GM19438 (cell line): ENCODE data around the gene FERMT2.
"Not testable (repeated sequence)": the region's sequence is repeated elsewhere in the genome, so short reads cannot be mapped to it uniquely, and the experiment has no call there.

Source experiments
- ATAC-seq: cut with Tn5 transposase; IDR thresholded peaks from one replicate; pipeline ENCODE4 v1.9.1; 2021; ENCODE audit warnings: low read depth; ENCODE audit not compliant: unreplicated experiment

Gene FERMT2

DNA sequence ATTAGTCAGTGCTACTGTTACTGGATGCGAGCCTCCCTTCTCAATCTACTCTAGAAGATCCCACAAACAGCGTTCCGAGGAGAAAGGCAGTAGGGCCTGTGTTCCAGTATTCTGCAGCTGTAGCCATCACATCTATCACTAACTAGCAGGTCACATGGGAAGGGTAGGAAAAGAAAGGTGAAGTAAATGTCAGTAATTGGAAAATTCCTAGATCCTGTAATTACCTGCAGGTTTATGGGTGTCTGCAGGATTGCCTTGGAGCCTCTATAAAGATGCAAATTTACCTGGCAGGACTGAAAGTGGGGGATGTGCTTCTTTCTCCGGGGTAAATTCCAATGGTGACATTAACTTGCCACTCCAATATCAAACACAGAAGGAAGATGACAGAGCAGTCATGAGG, 77.8 kb downstream of the FERMT2 start:
- ATAC-seq: no peak

DNA sequence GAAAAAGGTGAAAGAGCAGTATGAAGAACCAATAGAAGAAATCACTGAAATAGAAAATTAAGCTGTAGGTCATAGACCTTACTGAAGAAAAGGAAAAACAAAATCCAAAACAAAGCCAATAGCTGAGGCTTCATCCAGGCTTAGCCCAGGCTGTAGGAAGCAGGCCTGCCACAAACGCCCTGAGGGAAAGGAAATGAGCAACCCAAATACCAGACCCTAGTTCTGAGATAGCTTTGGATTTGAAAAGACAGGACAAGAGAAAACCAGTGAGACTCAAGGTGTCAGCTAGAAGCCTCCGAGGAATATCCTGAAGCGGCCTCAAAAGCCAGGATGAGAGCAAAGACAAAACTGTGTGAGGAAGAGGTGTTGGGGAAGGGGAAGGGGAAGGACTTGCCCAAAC, 79.2 kb downstream of the FERMT2 start:
- no peak for ATAC-seq

DNA sequence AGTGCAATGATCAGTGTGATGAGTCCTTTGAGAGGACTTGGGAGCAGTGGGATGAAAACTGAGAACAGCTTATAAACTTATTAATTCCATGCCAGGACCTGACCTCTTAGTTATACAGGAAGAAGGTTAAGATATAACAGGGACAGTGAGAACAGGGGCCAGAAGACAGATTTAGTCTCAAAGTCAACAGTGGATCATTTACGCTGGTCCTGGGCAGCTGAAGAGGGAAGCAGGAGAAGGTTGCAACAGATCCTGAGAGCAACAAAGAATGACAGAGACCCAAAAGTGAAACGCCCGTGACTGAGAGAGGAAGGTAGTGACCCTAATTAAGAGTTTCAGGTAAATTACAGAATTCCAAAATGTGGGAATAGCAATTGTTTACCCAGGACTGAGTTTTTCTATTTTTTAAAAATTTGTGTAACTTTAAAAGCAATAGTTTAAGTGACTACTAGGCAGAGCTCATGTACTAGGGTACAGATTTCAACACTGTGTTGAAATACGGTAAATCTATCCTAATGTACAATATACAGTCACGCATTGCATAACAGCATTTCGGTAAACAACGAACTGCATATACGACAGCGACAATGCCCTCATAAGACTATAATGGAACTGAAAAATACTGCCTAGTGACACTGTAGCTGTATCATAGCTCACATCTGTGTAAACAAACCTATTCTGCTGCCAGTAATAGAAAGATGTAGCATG, 81.8 kb downstream of the FERMT2 start:
- no peak for ATAC-seq

DNA sequence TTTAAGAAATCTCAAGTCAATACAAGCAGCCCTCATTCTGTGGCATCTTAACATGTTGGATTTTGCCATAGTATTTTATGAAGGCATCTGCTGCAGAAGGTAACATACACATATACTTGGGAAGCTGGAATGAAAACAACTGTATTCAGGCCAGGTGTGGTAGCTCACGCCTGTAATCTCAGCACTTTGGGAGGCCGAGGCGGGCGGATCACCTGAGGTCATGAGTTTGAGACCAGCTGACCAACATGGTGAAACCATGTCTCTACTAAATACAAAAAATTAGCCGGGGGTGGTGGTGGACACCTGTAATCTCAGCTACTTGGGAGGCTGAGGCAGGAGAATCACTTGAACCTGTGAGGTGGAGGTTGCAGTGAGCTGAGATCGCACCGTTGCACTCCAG, 86.0 kb downstream of the FERMT2 start:
- ATAC-seq: not testable (repeated sequence)

DNA sequence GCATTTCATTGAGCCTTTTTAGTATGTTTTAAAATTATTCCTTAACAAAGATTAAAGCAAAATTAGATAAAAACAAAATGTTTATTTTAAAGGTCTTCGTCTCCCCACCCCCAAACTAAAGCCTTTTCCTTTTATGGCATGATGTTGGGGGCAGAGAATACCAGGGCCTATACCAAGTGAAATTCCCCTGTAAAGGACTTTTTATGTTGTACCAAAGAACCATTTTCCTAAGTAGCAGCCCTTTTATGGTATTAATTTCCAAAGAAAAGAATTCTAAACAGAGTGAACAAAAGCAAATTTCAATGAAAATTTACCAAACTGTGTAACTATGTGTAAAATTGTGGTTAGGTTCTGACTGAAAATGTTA, 87.5 kb downstream of the FERMT2 start:
- no peak for ATAC-seq

DNA sequence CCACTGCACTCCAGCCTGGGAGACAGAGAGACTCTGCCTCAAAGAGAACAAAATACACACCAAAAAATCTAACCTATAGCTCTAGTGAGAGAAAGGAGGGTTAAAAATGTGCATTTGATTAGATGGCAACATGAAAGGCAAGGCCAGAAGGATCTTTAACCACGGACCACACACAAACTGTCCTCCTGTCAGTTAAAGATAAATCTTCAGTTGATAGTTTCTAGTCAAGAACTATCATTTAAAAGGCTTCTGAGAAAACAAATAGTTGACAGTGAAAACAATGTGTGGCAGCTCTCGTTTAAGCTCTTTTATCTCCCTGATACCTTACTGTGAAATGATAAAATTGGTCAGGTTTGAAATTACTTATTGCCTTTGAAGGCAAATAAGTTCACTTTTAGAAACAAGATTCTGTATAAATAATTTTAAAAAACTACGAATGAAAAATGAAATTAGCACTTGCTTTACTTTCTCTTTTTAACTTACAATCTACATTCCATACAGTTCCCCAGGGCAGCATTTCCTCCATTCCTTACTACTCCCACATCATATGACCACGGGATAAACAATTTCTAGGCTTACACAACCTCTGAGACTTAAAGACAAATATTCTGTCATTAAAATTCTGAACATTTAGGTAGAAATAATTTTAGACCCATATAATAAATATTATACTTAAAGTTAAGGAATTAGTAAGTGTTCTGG, 88.1 kb downstream of the FERMT2 start:
- ATAC-seq: no peak

DNA sequence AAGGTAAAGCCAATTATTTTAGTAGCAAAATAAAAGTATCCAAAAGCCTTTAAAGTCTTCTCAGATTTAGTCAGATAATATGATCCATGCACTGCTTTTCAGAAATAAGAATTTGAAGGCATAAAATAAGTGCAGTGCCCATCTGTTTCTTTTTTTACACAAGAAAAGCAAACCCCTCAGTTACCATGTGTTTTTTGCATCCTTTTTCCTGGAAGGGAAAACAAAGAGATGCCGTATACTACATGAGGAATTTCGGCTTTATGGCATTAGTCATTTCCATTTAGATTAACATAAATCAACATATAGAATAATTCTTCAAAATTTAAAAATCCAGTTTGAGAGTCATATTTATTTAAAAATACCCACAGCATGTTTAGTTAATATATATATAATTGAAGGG, 89.4 kb downstream of the FERMT2 start:
- ATAC-seq: no peak

DNA sequence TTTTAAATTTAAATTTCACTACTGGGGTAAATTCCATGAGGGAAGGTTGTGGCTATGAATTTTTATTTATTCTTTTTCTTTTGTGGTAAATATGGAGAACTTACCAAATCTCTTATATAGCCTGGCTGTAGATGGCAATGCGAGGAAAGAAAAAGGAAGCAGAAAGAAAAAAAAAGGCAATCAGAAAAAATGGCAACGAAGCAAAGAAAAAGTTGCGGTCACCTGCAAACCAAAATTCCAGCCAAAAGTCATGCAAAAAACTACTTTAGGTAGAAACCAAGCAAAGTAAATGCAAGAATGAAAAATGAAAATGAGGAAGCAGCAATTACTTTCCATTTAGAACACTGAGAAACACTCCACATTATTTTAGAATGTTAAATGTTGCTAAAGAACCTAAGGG, 89.9 kb downstream of the FERMT2 start:
- no peak for ATAC-seq

DNA sequence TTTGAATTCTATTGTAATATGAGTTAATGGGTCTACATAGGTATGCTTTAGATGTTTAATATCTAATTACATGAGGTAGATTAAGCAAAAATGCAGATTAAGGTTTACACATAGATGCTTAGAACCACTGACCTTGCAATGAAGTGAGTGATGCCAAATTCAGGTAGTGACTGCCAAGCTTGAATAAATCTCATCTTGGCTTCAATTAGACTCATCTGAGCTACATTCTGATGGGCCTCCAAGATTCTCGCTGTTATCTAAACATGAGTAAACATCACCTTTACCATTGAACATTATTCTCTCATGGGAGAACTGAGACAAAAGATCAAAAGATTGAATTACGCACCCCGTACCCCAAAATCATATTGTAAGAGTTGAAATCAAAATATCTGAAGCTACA, 90.6 kb downstream of the FERMT2 start:
- no peak for ATAC-seq

DNA sequence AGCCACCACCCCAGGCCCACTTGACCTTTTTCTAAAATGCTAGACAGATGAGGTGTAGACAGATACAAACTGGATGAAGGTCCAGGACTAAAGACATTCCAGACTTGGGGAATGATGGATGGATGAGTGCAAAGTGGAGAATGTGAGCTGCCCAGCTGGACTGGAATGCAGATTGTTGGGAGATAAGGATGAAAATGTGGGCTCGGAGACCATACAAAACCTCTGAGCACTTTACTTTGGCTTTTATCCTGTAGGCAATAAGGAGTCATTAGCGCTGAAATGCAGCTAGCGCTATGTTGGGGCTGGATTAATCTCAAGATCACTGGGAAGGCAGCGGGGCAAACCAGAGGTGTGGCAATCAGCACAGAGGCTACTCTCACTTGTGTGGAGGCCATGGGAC, 94.7 kb downstream of the FERMT2 start:
- ATAC-seq: no peak

DNA sequence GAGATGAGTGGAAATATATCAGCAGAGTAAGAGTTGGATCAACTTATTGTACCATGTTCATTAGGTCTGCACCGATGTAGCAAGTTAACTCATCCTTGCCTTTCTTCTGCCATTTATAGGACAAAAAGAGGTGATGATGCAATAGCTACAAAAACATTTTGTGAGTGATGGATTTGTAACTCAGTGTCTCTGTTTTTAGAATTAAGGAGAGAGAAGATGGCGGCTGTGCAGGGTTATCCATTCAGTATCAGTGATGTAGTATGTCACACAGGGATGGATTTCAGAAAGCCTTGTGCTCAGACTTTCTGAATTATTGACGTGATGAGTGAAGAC, 97.4 kb downstream of the FERMT2 start:
- ATAC-seq: no peak

DNA sequence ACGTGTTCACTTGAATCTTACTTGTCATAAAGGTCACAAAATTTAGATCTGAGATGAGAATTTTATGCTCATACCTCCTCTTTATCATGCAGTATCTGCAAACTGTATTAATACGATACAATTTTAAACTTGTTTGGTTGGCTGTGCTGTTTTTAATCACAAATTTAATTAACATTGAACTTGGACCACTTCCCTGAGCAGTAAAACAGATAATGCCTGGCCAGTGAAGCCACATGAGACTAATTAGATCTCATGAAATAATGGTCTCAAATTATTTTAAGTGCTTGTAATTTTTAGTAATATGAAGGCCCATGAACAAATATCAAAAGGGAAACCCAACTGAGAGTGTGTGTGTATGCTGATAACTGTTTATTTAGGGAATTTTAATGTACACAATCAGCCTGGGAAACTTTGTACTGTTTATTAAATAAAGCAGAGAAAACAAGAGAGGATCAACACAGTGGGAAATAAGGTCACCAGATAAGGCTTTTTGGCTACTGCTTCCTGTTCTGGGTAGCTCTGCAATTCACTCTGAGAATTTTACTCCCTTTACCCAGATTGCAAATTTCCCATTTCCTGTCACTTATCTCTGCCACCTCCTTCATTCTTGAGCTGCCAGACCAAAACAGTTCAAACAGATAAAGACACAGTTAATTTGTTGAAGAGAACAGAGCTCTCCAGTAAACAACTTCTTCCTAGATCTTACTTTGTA, 97.9 kb downstream of the FERMT2 start:
- ATAC-seq: no peak

DNA sequence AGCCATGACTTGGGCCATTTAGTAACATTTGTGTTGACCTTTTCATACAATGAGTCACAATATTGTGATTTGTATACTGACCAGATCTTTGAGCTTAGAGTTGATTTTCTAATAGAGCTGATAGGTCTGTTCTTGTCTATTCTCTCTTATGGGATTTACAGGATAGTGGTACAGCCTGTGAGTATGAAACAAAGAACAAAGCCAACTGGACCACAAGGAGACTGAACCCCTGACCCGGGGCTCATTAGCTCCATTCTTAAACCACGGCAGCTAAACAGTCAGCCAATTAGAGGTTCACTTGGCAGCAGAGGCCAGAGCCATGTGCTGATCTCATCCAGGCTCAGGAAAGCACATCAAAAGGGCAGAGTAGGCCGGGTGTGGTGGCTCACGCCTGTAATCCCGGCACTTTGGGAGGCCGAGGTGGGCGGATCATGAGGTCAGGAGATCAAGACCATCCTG, 100.4 kb downstream of the FERMT2 start:
- no peak for ATAC-seq

DNA sequence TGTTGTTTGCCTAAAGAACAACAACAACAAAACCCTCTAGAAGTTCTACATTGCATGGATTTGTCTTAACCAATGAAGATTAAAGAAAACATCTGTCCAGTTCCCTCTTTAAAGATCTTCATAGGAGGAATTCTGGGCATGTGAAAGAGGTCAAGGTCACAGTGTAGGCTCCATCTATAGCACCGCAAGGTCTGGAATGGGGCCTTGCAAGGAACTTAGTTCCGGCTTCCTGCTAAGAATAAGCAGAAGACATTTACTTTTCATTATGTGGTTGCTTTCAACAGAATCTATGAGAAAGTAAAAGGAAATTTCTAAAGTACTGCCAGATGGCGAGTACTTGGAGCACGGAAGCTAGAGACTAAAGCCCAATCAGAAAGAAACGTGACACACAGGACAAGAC, 102.2 kb downstream of the FERMT2 start:
- ATAC-seq: no peak

DNA sequence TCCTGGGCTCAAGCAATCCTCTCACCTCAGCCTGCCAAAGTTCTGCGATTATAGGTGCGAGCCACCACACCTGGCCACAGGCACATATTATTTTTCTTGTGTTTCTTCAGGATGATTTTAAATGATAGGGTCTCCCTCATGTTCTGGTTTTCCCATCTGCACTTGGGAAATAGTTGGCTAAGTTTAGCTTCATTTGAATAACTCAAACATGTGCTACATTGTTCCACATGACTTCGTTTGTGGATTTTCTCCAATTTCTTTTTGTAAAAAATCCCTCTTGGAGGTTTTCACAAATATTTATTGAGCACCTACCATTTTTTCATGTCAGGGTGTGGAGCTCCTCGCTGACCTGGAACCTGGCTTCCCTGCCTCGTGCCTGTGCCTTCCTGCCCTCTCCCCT, 104.3 kb downstream of the FERMT2 start:
- no peak for ATAC-seq

DNA sequence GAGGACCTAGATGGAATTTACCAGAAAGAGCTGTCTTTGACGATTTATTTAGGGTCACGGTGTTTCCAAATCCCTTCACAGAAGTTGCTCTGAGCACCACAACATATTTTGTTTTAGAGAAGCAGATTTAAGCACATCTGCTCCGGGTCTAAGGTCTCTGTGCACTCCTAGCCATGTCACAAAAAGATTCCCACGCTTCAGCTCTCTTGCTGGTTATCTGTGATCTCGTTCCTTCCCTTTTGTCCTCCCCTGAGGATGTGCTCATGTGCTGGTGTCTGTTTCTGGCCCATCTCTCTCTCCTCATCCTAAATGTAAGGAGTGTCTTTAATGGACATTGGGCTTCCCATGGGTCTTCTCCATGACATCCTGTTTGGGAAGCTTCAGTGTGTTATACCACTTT, 105.8 kb downstream of the FERMT2 start:
- no peak for ATAC-seq

DNA sequence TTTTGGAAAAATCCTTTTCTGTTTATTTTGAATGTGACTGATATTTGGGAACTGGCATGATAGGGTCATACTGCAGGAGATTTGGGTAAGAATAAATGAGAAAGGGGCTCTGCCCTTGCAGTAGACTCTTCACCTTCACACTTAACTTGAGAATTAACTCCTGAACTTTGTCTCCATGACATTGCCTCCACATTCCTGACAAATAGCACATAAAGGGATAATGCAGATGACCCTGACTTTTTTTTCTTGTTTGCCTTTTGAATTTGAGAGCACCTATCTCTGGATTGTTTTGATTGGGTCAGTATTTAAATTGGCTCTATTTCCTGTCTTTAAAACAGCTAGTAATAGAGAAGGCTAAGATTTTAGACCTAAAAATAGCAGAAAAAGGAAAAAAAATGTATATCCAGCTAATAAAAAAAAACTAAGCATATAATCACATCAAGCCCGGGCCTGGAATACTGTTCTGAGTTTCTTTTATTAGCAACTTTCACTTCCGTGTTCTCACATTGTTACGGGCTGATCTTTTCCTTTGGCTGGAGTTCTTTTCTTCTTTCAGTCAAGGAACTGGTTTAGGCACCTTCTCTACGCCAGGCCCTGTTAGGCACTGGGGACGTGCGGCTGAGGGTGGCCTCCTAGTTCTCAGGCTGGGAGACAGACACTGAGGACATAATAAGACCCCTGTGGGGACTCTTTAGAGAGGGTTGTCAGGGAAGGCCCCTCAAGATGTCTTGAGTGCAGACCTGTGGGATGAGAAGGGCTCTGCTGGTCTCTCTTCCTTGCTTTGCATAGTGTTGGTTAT, 106.4 kb downstream of the FERMT2 start:
- no peak for ATAC-seq

DNA sequence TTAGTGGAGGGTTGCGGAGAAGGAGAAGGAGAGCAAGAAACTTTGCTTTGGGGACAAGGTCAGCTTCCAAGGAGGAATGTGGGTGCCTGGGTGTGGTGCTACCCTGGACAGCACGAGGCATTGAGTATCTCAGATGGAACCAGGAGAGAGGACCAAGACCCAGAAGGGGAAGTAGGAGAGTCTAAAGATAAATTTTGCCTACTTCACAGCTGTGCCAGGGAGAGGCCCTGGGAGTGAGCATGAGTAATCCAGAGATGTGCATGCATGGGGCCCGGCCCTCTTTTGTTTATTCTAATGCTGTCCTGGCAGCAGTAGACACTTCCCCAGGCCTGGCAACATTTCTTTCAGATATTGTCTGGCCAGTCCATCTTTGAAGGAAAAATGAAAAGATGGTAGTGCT, 110.0 kb downstream of the FERMT2 start:
- no peak for ATAC-seq

DNA sequence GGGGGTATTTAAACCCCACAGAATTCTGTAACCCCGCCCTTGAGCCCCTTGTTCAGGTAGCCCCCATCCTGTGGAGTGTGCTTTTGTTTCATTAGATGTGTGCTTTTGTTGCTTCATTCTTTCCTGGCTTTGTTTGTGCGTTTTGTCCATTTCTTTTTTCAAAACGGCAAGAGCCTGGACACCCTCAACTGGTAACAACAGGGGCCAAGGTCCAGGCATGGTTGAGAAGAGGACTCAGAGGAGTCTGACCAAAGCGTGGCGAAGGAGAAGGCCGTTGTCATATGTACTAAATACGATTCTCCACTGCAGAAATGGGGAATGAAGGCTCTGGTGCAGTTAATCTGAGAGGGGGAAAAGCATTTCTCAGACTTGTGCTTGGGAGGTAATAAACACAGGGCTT, 113.4 kb downstream of the FERMT2 start:
- ATAC-seq: no peak

DNA sequence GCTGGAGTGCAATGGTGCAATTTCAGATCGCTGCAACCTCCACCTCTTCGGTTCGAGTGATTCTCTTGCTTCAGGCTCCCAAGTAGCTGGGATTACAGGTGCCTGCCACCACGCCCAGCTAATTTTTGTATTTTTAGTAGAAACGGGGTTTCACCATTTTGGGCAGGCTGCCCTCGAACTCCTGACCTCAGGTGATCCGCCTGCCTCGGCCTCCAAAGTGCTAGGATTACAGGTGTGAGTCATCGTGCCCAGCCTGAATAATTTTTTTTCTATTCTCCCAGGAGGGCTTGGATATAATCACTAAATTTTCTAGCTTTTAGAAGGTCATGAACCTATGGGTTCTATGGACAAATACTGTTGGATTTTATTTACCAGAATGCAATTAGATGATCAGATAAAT, 114.8 kb downstream of the FERMT2 start:
- no peak for ATAC-seq
